Suprapubic skin (tissue), 4 donors: ENCODE data around the gene ROBO1.

Experiments
- EP300 ChIP-seq: sonication (generic); formaldehyde crosslinking; IDR thresholded peaks from one replicate; pipeline ENCODE4 v1.6.1; 2017; ENCODE audit warnings: antibody characterized with exemption
- POLR2A ChIP-seq, 2 donors: fragments of 450-650 bp; IDR thresholded peaks; one replicate each; pipeline ENCODE4 v1.6.1; 2017; ENCODE audit warnings: antibody characterized with exemption in 2 of 2, mild to moderate bottlenecking in 2 of 2, moderate library complexity in 2 of 2
- POLR2AphosphoS5 ChIP-seq, 3 donors: sonication (generic); formaldehyde crosslinking; IDR thresholded peaks; one replicate each; pipeline ENCODE4 v1.6.1; 2017; ENCODE audit warnings: antibody characterized with exemption in 3 of 3
- TF ChIP-seq, protein P1 (sequence below), 2 donors: fragments of 200-600 bp in 1 of 2; fragments of 450-650 bp in 1 of 2; sonication (generic) in 1 of 2; IDR thresholded peaks; one replicate each; pipeline ENCODE4 v1.5.1; 2016 to 2019; ENCODE audit warnings: antibody characterized with exemption in 2 of 2, mild to moderate bottlenecking in 1 of 2, moderate library complexity in 1 of 2

DNA sequence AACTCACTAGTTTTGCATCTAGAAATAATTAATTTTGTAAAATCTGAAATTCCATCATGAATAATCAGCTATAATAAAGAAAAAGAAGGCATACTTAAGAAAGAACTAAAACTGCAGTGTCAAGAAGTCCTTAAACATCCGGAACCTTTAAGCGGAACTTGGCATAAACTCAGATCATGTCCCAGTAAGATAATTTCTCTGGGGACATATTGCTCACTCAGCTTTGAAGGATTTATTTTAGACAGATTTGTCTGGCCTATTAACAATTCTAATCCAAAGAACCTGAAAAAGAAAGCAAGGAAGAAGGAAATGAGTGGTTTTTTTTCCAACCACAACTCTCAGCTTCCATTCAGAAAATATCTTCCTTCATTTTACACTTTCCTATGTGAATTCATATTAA, 850.3 kb downstream of the ROBO1 start:
- no peak for TF ChIP-seq EP300
- TF ChIP-seq POLR2A (IDR thresholded peaks at IDR 0.05), result no peak
- TF ChIP-seq, protein P1, sequence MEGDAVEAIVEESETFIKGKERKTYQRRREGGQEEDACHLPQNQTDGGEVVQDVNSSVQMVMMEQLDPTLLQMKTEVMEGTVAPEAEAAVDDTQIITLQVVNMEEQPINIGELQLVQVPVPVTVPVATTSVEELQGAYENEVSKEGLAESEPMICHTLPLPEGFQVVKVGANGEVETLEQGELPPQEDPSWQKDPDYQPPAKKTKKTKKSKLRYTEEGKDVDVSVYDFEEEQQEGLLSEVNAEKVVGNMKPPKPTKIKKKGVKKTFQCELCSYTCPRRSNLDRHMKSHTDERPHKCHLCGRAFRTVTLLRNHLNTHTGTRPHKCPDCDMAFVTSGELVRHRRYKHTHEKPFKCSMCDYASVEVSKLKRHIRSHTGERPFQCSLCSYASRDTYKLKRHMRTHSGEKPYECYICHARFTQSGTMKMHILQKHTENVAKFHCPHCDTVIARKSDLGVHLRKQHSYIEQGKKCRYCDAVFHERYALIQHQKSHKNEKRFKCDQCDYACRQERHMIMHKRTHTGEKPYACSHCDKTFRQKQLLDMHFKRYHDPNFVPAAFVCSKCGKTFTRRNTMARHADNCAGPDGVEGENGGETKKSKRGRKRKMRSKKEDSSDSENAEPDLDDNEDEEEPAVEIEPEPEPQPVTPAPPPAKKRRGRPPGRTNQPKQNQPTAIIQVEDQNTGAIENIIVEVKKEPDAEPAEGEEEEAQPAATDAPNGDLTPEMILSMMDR (IDR thresholded peaks at IDR 0.05), result no peak
- TF ChIP-seq POLR2AphosphoS5 (IDR thresholded peaks at IDR 0.05), result no peak
